SK-N-SH (cell line): Measurements from ENCODE around the gene GLT8D1. TPM values are rescaled to one million over a fixed set of nuclear protein-coding genes. Genes with fewer than 3 reads are reported as not detected.

Experiments used
- CTCF ChIA-PET: fragments of 300-600, 350-600 bp; formaldehyde crosslinking; extraction: SDS; loops from one replicate; lab custom pipeline; 2021; lab: Yijun Ruan, JAX
- POLR2A ChIA-PET: fragments of 350-600 bp; sonication (Branson Sonifier 250); formaldehyde crosslinking; extraction: SDS; loops from one replicate; lab custom pipeline; 2020; ENCODE audit warnings: antibody characterized with exemption, inconsistent platforms; lab: Yijun Ruan, JAX
- DNase-seq: peaks from one replicate; pipeline ENCODE4 v3.0.0; 2012
- H2AFZ ChIP-seq: fragments of 200-600 bp; sonication (generic); 2 replicates; pipeline ENCODE4 v1.8.1; 2016; ENCODE audit warnings: antibody characterized with exemption, mild to moderate bottlenecking, low read depth
- H3F3A ChIP-seq: fragments of 200-600 bp; sonication (generic); replicated peaks from 2 replicates; pipeline ENCODE3; 2016; ENCODE audit warnings: antibody characterized with exemption, mild to moderate bottlenecking; ENCODE audit not compliant: insufficient read depth
- H3K27ac ChIP-seq, 2 experiments: fragments of 200-500 bp in 1 of 2; fragments of 200-600 bp in 1 of 2; sonication (Bioruptor generic) in 1 of 2; sonication (generic), shearing (Covaris generic) in 1 of 2; 2 replicates each; pipeline versions ENCODE4 v1.5.1 to v1.6.1; 2014 to 2016; ENCODE audit warnings: low read depth in 2 of 2, inconsistent platforms in 1 of 2, low read length in 1 of 2, mild to moderate bottlenecking in 1 of 2, mixed read lengths in 1 of 2
- H3K27me3 ChIP-seq: fragments of 200-600 bp; sonication (generic), shearing (Covaris generic); 2 replicates; pipeline ENCODE4 v1.6.1; 2016; ENCODE audit warnings: mixed run types; ENCODE audit not compliant: insufficient read depth
- H3K36me3 ChIP-seq, 2 experiments: fragments of 200-500 bp in 1 of 2; fragments of 200-600 bp in 1 of 2; sonication (Bioruptor generic) in 1 of 2; sonication (generic) in 1 of 2; replicated peaks in 1 of 2; 2 replicates each; pipeline versions ENCODE3 to v1.5.1; 2014 to 2016; ENCODE audit warnings: low read length in 1 of 2, mild to moderate bottlenecking in 1 of 2; ENCODE audit not compliant: insufficient read depth in 2 of 2, control insufficient read depth in 1 of 2
- H3K4me1 ChIP-seq, 2 experiments: fragments of 200-500 bp in 1 of 2; fragments of 200-600 bp in 1 of 2; sonication (Bioruptor generic) in 1 of 2; sonication (generic), shearing (Covaris generic) in 1 of 2; 2 replicates each; pipeline versions ENCODE4 v1.5.1 to v1.6.1; 2014 to 2016; ENCODE audit warnings: low read depth in 1 of 2, low read length in 1 of 2, mixed run types in 1 of 2; ENCODE audit not compliant: insufficient read depth in 2 of 2, control insufficient read depth in 1 of 2
- H3K4me2 ChIP-seq: fragments of 200-600 bp; sonication (generic), shearing (Covaris generic); 2 replicates; pipeline ENCODE4 v1.6.1; 2017; ENCODE audit warnings: mixed run types
- H3K4me3 ChIP-seq, 2 experiments: fragments of 200-500 bp in 1 of 2; fragments of 200-600 bp in 1 of 2; sonication (Bioruptor generic) in 1 of 2; sonication (generic), shearing (Covaris generic) in 1 of 2; 2 replicates each; pipeline versions ENCODE4 v1.5.1 to v1.8.1; 2014 to 2016; ENCODE audit warnings: low read depth in 2 of 2, inconsistent platforms in 1 of 2, low read length in 1 of 2, mild to moderate bottlenecking in 1 of 2, mixed read lengths in 1 of 2, moderate library complexity in 1 of 2
- H3K79me2 ChIP-seq: fragments of 200-600 bp; sonication (generic); 2 replicates; pipeline ENCODE4 v1.8.1; 2017; ENCODE audit warnings: mild to moderate bottlenecking; ENCODE audit not compliant: insufficient read depth
- H3K9ac ChIP-seq: fragments of 200-600 bp; sonication (generic); 2 replicates; pipeline ENCODE4 v1.6.1; 2017; ENCODE audit warnings: mixed run types
- H3K9me2 ChIP-seq: fragments of 200-600 bp; sonication (generic); 2 replicates; pipeline ENCODE4 v1.6.1; 2017; ENCODE audit warnings: mixed run types
- H3K9me3 ChIP-seq: fragments of 200-600 bp; sonication (generic); 2 replicates; pipeline ENCODE4 v1.6.1; 2017; ENCODE audit warnings: mixed run types, mild to moderate bottlenecking, moderate library complexity
- H4K20me1 ChIP-seq: fragments of 200-600 bp; sonication (generic); 2 replicates; pipeline ENCODE4 v1.6.1; 2017; ENCODE audit warnings: mild to moderate bottlenecking, mixed run types; ENCODE audit not compliant: insufficient read depth
- ELF1 ChIP-seq: IDR thresholded peaks from 2 replicates; pipeline ENCODE4 v1.4.0; 2012
- EP300 ChIP-seq, 2 experiments: IDR thresholded peaks; 2 replicates each; pipeline versions ENCODE4 v1.4.0 to v1.6.1; 2012; ENCODE audit warnings: borderline replicate concordance in 1 of 2, low read depth in 1 of 2, low read length in 1 of 2
- FOXJ3 ChIP-seq: sonication (generic); formaldehyde crosslinking; IDR thresholded peaks from 2 replicates; pipeline ENCODE4 v1.5.1; 2020; ENCODE audit warnings: mild to moderate bottlenecking, missing genetic modification reagents
- GATA2 ChIP-seq: sonication (generic); formaldehyde crosslinking; IDR thresholded peaks from 2 replicates; pipeline ENCODE4 v1.5.0; 2020; ENCODE audit warnings: mild to moderate bottlenecking, missing genetic modification reagents
- JUND ChIP-seq: IDR thresholded peaks from 2 replicates; pipeline ENCODE4 v1.4.0; 2012
- MEF2A ChIP-seq: IDR thresholded peaks from 2 replicates; pipeline ENCODE4 v1.4.0; 2012; ENCODE audit warnings: low read depth, borderline replicate concordance
- NFIC ChIP-seq: IDR thresholded peaks from 2 replicates; pipeline ENCODE4 v1.4.0; 2012; ENCODE audit warnings: borderline replicate concordance
- PBX3 ChIP-seq: IDR thresholded peaks from 2 replicates; pipeline ENCODE4; 2012
- REST ChIP-seq: IDR thresholded peaks from 2 replicates; pipeline ENCODE4 v1.6.1; 2012; ENCODE audit warnings: mild to moderate bottlenecking, low read depth, low read length, moderate library complexity
- RFX5 ChIP-seq: IDR thresholded peaks from 2 replicates; pipeline ENCODE4 v1.6.1; 2012; ENCODE audit warnings: mild to moderate bottlenecking, improper control_type of control experiment, low read length
- SMC3 ChIP-seq: IDR thresholded peaks from 2 replicates; pipeline ENCODE4 v1.6.1; 2012; ENCODE audit warnings: low read depth, low read length, improper control_type of control experiment
- TCF12 ChIP-seq: IDR thresholded peaks from 2 replicates; pipeline ENCODE4 v1.4.0; 2012
- TEAD4 ChIP-seq: IDR thresholded peaks from 2 replicates; pipeline ENCODE4 v1.4.0; 2012; ENCODE audit warnings: mild to moderate bottlenecking, borderline replicate concordance; ENCODE audit not compliant: insufficient read depth
- USF1 ChIP-seq: IDR thresholded peaks from 2 replicates; pipeline ENCODE4 v1.4.0; 2012; ENCODE audit warnings: low read depth, borderline replicate concordance
- USF2 ChIP-seq: fragments of 150-350 bp; IDR thresholded peaks from 2 replicates; pipeline ENCODE4 v1.6.1; 2017; ENCODE audit warnings: antibody characterized with exemption, low read length, low read depth, borderline replicate concordance
- WGBS: methylation state at CpG from one replicate; pipeline ENCODE4 v1.1.6; 2017; ENCODE audit warnings: low lambda C conversion rate; 5-methylcytosine and 5-hydroxymethylcytosine counted together
- polyA plus RNA-seq, 3 experiments: library from polyadenylated mRNA; depleted of rRNA; stranded (reverse); fragments of >200 nt; gene quantifications; 2 replicates each; pipeline ENCODE4 v1.2.3, GENCODE V29; 2012

The GLT8D1 gene
- polyA plus RNA-seq, 1 of the 3 experiments (the other 2 are of a cell fraction): 102 TPM

- TF ChIP-seq REST (no peak), JUND (no peak), USF1 (no peak), NFIC (no peak), GATA2 (CRISPR knock-in tag) (no peak), SMC3 (no peak)
These were observed 54.0 kb downstream of the GLT8D1 start (continued) for GRCh38 chr3:52651592-52651991.

- H3K9me2 ChIP-seq: no peaks in the 10 kb centered on the region; the same call in 1 of the 2 replicates
- H4K20me1 ChIP-seq: no peaks in the 10 kb centered on the region
- H3K4me2 ChIP-seq: no peak overlapping the region
- ChIA-PET CTCF (interaction anchor here (1.0 to 1.4 kb wide), 2 partner anchors 16 to 179 kb away, joined by 3 read pairs; no protein-coding TSS in a partner anchor), POLR2A (no interaction called here)
- H3K9me3 ChIP-seq: no peaks in the 10 kb centered on the region
- peaks cover 15% of the 10 kb centered on the region for H3F3A ChIP-seq
- H3K4me1 ChIP-seq: no peaks in the 10 kb centered on the region
- no peak overlapping the region for H2AFZ ChIP-seq
- no peak overlapping the region for H3K9ac ChIP-seq
- no peaks in the 10 kb centered on the region for H3K27me3 ChIP-seq
- peaks cover 74 to 76% of the 10 kb centered on the region in 2 experiments for H3K36me3 ChIP-seq
- no peak for DNase-seq
- H3K79me2 ChIP-seq: peaks cover 16% of the 10 kb centered on the region; the same call in 1 of the 2 replicates
- H3K27ac ChIP-seq: peak overlapping the region in 1 of 2 experiments; percentile 48; a peak in 1 of 4 replicates
- no peak overlapping the region for H3K4me3 ChIP-seq
- TF ChIP-seq SMC3 (no peak), RFX5 (no peak), FOXJ3 (CRISPR knock-in tag) (no peak), USF2 (no peak), TEAD4 (no peak), TCF12 (no peak), ELF1 (no peak), MEF2A (no peak), JUND (no peak), PBX3 (no peak), EP300 (IDR thresholded peaks at IDR 0.05; ENCODE audit: borderline replicate concordance in 1 of 2, low read depth in 1 of 2, low read length in 1 of 2) (no peak)
- WGBS: 92% methylated on average over 1 of the region's 1 CpG
These were observed 55.2 kb downstream of the GLT8D1 start for GRCh38 chr3:52650439-52650838.
